Measurements from ENCODE around the gene SLK.
A peak's percentile ranks its signal among the peaks of the same experiment; 100 is the strongest.

Gene SLK

GRCh38 chr10:103960103-103960502, 6.8 kb upstream of the SLK start:
- TF ChIP-seq POLR2AphosphoS5 (IDR thresholded peaks at IDR 0.05; ENCODE audit: low read depth, low read length) (no peak), TAF1 (IDR thresholded peaks at IDR 0.05; ENCODE audit: borderline replicate concordance, insufficient read depth, low read length) (no peak), SIN3A (IDR thresholded peaks at IDR 0.05; ENCODE audit: borderline replicate concordance, insufficient read depth, low read length) (no peak), FOXP2 (optimal IDR thresholded peaks at IDR 0.05; ENCODE audit: borderline replicate concordance, extremely low read depth, extremely low read length, insufficient read depth) (no peak), REST (IDR thresholded peaks at IDR 0.05; ENCODE audit: insufficient read depth in 1 of 2, low read depth in 2 of 2, low read length in 2 of 2) (no peak)

- TF ChIP-seq FOXP2 (optimal IDR thresholded peaks at IDR 0.05; ENCODE audit: borderline replicate concordance, extremely low read depth, extremely low read length, insufficient read depth), result no peak
- no peak for TF ChIP-seq TAF1 (IDR thresholded peaks at IDR 0.05; ENCODE audit: borderline replicate concordance, insufficient read depth, low read length)
- no peak for TF ChIP-seq REST (IDR thresholded peaks at IDR 0.05; ENCODE audit: insufficient read depth in 1 of 2, low read depth in 2 of 2, low read length in 2 of 2)
- peak; percentile 15; the same call in 1 of the 2 replicates for TF ChIP-seq SIN3A (IDR thresholded peaks at IDR 0.05; ENCODE audit: borderline replicate concordance, insufficient read depth, low read length)
- TF ChIP-seq POLR2AphosphoS5 (IDR thresholded peaks at IDR 0.05; ENCODE audit: low read depth, low read length), result no peak
These were observed 620 bp downstream of the SLK start for GRCh38 chr10:103967448-103968071.

- TF ChIP-seq SIN3A (IDR thresholded peaks at IDR 0.05; ENCODE audit: borderline replicate concordance, insufficient read depth, low read length) (no peak), FOXP2 (optimal IDR thresholded peaks at IDR 0.05; ENCODE audit: borderline replicate concordance, extremely low read depth, extremely low read length, insufficient read depth) (no peak), POLR2AphosphoS5 (IDR thresholded peaks at IDR 0.05; ENCODE audit: low read depth, low read length) (no peak), REST (IDR thresholded peaks at IDR 0.05; ENCODE audit: insufficient read depth in 1 of 2, low read depth in 2 of 2, low read length in 2 of 2) (no peak), TAF1 (IDR thresholded peaks at IDR 0.05; ENCODE audit: borderline replicate concordance, insufficient read depth, low read length) (no peak)
These were observed 1.8 kb downstream of the SLK start for GRCh38 chr10:103968441-103969391.

GRCh38 chr10:103969436-103969835, 2.5 kb downstream of the SLK start:
- TF ChIP-seq REST (IDR thresholded peaks at IDR 0.05; ENCODE audit: insufficient read depth in 1 of 2, low read depth in 2 of 2, low read length in 2 of 2) (no peak), SIN3A (IDR thresholded peaks at IDR 0.05; ENCODE audit: borderline replicate concordance, insufficient read depth, low read length) (no peak)

All from PFSK-1 (cell line).